Loucy (cell line): ENCODE measurements around the gene CC2D1A.

Experiments
- EZH2phosphoT487 ChIP-seq: fragments of 200-600 bp; IDR thresholded peaks from 2 replicates; pipeline ENCODE4 v1.6.1; 2018; ENCODE audit warnings: antibody characterized with exemption, mild to moderate bottlenecking, moderate library complexity, borderline replicate concordance
- TF ChIP-seq, protein P1 (sequence below): fragments of 200-600 bp; sonication (generic); conservative IDR thresholded peaks from 2 replicates; pipeline ENCODE4 v1.5.1; 2014; ENCODE audit warnings: mild to moderate bottlenecking, antibody characterized with exemption, low read length

DNA sequence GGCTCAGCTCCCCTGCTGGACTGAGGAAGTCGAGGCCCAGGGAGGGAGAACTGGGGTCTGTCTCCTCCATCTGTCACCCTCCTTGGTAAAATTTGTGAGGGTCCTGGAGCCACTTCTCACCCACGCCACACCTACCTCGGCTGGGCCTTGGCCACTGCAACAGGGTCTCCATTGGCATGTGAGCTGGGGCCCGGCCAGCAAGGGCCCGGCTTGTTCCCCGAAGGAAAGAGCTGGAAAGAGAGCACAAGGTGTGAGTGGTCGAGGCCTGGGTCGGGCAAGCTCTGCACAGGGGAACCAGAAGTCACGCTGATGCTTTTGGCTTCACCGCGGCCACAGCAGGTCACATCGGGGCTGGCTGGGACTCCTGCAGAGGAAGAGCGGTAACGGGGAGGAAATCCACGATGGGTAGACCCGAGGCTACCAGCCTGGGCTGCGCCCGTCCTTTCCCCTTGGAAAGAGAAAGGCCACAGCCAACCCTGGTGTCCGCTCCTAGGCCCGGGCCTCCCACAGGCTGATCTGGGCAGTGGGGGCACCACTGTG, 20.1 kb upstream of the CC2D1A start:
- TF ChIP-seq, protein P1, sequence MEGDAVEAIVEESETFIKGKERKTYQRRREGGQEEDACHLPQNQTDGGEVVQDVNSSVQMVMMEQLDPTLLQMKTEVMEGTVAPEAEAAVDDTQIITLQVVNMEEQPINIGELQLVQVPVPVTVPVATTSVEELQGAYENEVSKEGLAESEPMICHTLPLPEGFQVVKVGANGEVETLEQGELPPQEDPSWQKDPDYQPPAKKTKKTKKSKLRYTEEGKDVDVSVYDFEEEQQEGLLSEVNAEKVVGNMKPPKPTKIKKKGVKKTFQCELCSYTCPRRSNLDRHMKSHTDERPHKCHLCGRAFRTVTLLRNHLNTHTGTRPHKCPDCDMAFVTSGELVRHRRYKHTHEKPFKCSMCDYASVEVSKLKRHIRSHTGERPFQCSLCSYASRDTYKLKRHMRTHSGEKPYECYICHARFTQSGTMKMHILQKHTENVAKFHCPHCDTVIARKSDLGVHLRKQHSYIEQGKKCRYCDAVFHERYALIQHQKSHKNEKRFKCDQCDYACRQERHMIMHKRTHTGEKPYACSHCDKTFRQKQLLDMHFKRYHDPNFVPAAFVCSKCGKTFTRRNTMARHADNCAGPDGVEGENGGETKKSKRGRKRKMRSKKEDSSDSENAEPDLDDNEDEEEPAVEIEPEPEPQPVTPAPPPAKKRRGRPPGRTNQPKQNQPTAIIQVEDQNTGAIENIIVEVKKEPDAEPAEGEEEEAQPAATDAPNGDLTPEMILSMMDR = no peak
- no peak for TF ChIP-seq EZH2phosphoT487
